Astrocyte (in vitro differentiated cells and primary cell): ENCODE measurements around the gene ODF2L. TPM values are rescaled to one million over a fixed set of nuclear protein-coding genes. Genes with fewer than 3 reads are reported as not detected.

Source experiments
- DNase-seq: peaks from one replicate; pipeline ENCODE4 v3.0.0-alpha.2; 2010; ENCODE audit warnings: low read depth
- FAIRE-seq: peaks from 2 replicates; lab custom pipeline; 2011; peaks lifted over from hg19 to GRCh38; lab: Jason Lieb, UNC
- H2AFZ ChIP-seq: 2 replicates; pipeline ENCODE4 v1.6.0; 2012; ENCODE audit warnings: low read depth, low read length, inconsistent platforms
- H3K27ac ChIP-seq: 2 replicates; pipeline ENCODE4 v1.5.1; 2011; ENCODE audit warnings: low read depth, low read length, inconsistent platforms
- H3K27me3 ChIP-seq: 2 replicates; pipeline ENCODE4 v1.6.0; 2011; ENCODE audit warnings: low read length, inconsistent platforms; ENCODE audit not compliant: insufficient read depth
- H3K36me3 ChIP-seq: 2 replicates; pipeline ENCODE4 v1.5.1; 2011; ENCODE audit warnings: low read length, inconsistent platforms; ENCODE audit not compliant: insufficient read depth
- H3K4me1 ChIP-seq: 2 replicates; pipeline ENCODE4 v1.5.1; 2011; ENCODE audit warnings: low read length, inconsistent platforms; ENCODE audit not compliant: insufficient read depth
- H3K4me2 ChIP-seq: 2 replicates; pipeline ENCODE4 v1.6.0; 2012; ENCODE audit warnings: low read length, inconsistent platforms
- H3K4me3 ChIP-seq: 2 replicates; pipeline ENCODE4 v1.5.1; 2011; ENCODE audit warnings: low read depth, mild to moderate bottlenecking, low read length, inconsistent platforms; ENCODE audit not compliant: insufficient read depth
- H3K79me2 ChIP-seq: 2 replicates; pipeline ENCODE4 v1.6.0; 2012; ENCODE audit warnings: mild to moderate bottlenecking, low read length, inconsistent platforms; ENCODE audit not compliant: insufficient read depth
- H3K9ac ChIP-seq: 2 replicates; pipeline ENCODE4 v1.6.0; 2012; ENCODE audit warnings: mild to moderate bottlenecking, low read length, inconsistent platforms
- H3K9me3 ChIP-seq: 2 replicates; pipeline ENCODE4 v1.5.1; 2012; ENCODE audit warnings: low read depth, mild to moderate bottlenecking, low read length, inconsistent platforms; ENCODE audit not compliant: insufficient read depth
- H4K20me1 ChIP-seq: 2 replicates; pipeline ENCODE4 v1.6.0; 2012; ENCODE audit warnings: low read length, inconsistent platforms; ENCODE audit not compliant: insufficient read depth
- H3K27ac Mint-ChIP-seq: one replicate; pipeline ENCODE4 v1.8.0; 2021; ENCODE audit warnings: mild to moderate bottlenecking, mixed read lengths; ENCODE audit not compliant: unreplicated experiment
- H3K27me3 Mint-ChIP-seq: one replicate; pipeline ENCODE4 v1.8.0; 2021; ENCODE audit warnings: low read depth, mixed read lengths; ENCODE audit not compliant: unreplicated experiment
- H3K36me3 Mint-ChIP-seq: one replicate; pipeline ENCODE4 v1.8.0; 2021; ENCODE audit warnings: low read depth, mixed read lengths; ENCODE audit not compliant: unreplicated experiment
- H3K4me1 Mint-ChIP-seq: one replicate; pipeline ENCODE4 v1.8.0; 2021; ENCODE audit warnings: low read depth, mixed read lengths; ENCODE audit not compliant: unreplicated experiment
- H3K4me3 Mint-ChIP-seq: one replicate; pipeline ENCODE4 v1.8.0; 2021; ENCODE audit warnings: mild to moderate bottlenecking, moderate library complexity, mixed read lengths; ENCODE audit not compliant: unreplicated experiment
- H3K9me3 Mint-ChIP-seq: one replicate; pipeline ENCODE4 v1.8.0; 2021; ENCODE audit warnings: mild to moderate bottlenecking, mixed read lengths; ENCODE audit not compliant: unreplicated experiment
- EZH2 ChIP-seq: IDR thresholded peaks from 2 replicates; pipeline ENCODE4 v1.6.1; 2012; ENCODE audit warnings: mild to moderate bottlenecking, low read length, inconsistent platforms; ENCODE audit not compliant: insufficient read depth
- total RNA-seq: library from RNA; stranded (reverse); gene quantifications from 2 replicates; pipeline ENCODE4 v1.2.1, GENCODE V29; 2021
- TF ChIP-seq, protein P1 (sequence below): IDR thresholded peaks from 2 replicates; pipeline ENCODE4 v1.5.1; 2011; ENCODE audit warnings: low read depth, mild to moderate bottlenecking, inconsistent platforms, low read length, moderate library complexity; ENCODE audit not compliant: insufficient read depth

The ODF2L gene
- total RNA-seq, 1 donor from 2014 or later: 44.7 TPM

DNA sequence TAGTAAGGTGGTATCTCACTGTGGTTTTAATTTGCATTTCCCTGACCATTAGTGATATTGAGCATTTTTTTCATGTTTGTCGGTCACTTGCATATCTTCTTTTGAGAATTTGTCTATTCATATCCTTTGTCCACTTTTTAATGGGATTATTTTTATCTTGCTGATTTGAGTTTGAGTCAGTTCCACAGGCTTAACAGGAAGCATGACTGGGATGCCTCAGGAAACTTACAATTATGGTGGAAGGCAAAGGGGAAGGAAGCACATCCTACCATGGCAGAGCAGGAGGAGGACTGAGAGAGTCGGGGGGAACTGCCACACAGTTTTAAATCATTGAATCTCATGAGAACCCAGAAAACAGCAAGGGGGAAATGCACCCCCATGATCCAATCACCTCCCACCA, 51.1 kb downstream of the ODF2L start:
- no peak overlapping the region for H3K4me2 ChIP-seq
- no peaks in the 10 kb centered on the region for H3K79me2 ChIP-seq
- DNase-seq (no peak), FAIRE-seq (no peak)
- H3K4me1 Mint-ChIP-seq: no peaks in the 10 kb centered on the region
- H3K4me1 ChIP-seq: no peaks in the 10 kb centered on the region
- H3K9me3 Mint-ChIP-seq: no peaks in the 10 kb centered on the region
- no peak overlapping the region for H3K4me3 ChIP-seq
- H3K36me3 Mint-ChIP-seq: no peaks in the 10 kb centered on the region
- no peak overlapping the region for H3K4me3 Mint-ChIP-seq
- peak overlapping the region; percentile 10 for H3K27ac Mint-ChIP-seq
- H3K27me3 Mint-ChIP-seq: no peaks in the 10 kb centered on the region
- H2AFZ ChIP-seq: no peak overlapping the region
- no peak for TF ChIP-seq EZH2
- TF ChIP-seq, protein P1, sequence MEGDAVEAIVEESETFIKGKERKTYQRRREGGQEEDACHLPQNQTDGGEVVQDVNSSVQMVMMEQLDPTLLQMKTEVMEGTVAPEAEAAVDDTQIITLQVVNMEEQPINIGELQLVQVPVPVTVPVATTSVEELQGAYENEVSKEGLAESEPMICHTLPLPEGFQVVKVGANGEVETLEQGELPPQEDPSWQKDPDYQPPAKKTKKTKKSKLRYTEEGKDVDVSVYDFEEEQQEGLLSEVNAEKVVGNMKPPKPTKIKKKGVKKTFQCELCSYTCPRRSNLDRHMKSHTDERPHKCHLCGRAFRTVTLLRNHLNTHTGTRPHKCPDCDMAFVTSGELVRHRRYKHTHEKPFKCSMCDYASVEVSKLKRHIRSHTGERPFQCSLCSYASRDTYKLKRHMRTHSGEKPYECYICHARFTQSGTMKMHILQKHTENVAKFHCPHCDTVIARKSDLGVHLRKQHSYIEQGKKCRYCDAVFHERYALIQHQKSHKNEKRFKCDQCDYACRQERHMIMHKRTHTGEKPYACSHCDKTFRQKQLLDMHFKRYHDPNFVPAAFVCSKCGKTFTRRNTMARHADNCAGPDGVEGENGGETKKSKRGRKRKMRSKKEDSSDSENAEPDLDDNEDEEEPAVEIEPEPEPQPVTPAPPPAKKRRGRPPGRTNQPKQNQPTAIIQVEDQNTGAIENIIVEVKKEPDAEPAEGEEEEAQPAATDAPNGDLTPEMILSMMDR: no peak
- no peaks in the 10 kb centered on the region for H3K36me3 ChIP-seq
- no peak overlapping the region for H3K9ac ChIP-seq
- H3K27ac ChIP-seq: no peak overlapping the region
- H3K9me3 ChIP-seq: no peaks in the 10 kb centered on the region
- H4K20me1 ChIP-seq: no peaks in the 10 kb centered on the region
- H3K27me3 ChIP-seq: no peaks in the 10 kb centered on the region

DNA sequence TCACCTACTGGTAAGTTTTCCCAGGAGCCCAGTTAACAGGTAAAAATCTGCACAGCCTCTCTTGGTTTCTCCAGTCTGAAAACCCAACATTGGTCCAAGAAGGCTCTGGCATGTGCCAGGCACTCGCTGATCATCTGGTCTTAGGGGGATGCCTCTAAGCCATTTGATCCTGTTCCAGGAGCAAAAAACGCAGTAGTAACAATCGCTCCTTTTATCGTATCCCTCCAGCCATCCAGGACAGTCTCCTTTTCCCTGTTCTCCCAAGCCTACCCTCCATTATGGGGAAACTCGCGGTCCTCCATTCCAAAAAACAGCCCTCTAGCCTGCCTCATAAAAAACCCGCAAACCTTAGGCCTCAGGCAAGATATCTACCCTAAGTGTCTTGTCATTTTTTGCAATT, 56.2 kb downstream of the ODF2L start:
- no peaks in the 10 kb centered on the region for H3K27me3 Mint-ChIP-seq
- no peak overlapping the region for H2AFZ ChIP-seq
- FAIRE-seq: no peak

More for the DNA sequence above, 56.2 kb downstream of the ODF2L start:
- Mint-ChIP-seq H3K27ac (no peak overlapping the region), H3K9me3 (no peaks in the 10 kb centered on the region), H3K4me3 (no peak overlapping the region), H3K36me3 (no peaks in the 10 kb centered on the region), H3K4me1 (no peaks in the 10 kb centered on the region)
- no peaks in the 10 kb centered on the region for H3K27me3 ChIP-seq
- H3K79me2 ChIP-seq: no peaks in the 10 kb centered on the region
- no peaks in the 10 kb centered on the region for H4K20me1 ChIP-seq
- no peak overlapping the region for H3K9ac ChIP-seq
- TF ChIP-seq, protein P1: no peak
- no peak overlapping the region for H3K4me2 ChIP-seq
- no peak overlapping the region for H3K27ac ChIP-seq
- no peak for DNase-seq
- H3K9me3 ChIP-seq: no peaks in the 10 kb centered on the region
- no peak overlapping the region for H3K4me3 ChIP-seq
- no peaks in the 10 kb centered on the region for H3K36me3 ChIP-seq
- no peaks in the 10 kb centered on the region for H3K4me1 ChIP-seq
